NCI-H1105 treated with DMSO at 0.1 percent for 48 hours (cell line): ENCODE measurements around the gene CD74.
A peak's percentile ranks its signal among the peaks of the same experiment; 100 is the strongest.
"Not testable (repeated sequence)": the region's sequence is repeated elsewhere in the genome, so short reads cannot be mapped to it uniquely, and the experiment has no call there.

Experiments used
- DNase-seq: peaks from one replicate; lab custom pipeline; 2025; lab: John Stamatoyannopoulos, UW

Gene CD74

GRCh38 chr5:150412319-150413175 lies at the start of gene CD74:
Gene CD74, minus strand, starts transcription at chr5:150412910. Its CDS starts 161 bp downstream, at chr5:150412749.
- DNase-seq = no peak

- DNase-seq = peak; percentile 1
Measured at GRCh38 chr5:150461231-150461630, 48.5 kb upstream of the CD74 start.

DNA sequence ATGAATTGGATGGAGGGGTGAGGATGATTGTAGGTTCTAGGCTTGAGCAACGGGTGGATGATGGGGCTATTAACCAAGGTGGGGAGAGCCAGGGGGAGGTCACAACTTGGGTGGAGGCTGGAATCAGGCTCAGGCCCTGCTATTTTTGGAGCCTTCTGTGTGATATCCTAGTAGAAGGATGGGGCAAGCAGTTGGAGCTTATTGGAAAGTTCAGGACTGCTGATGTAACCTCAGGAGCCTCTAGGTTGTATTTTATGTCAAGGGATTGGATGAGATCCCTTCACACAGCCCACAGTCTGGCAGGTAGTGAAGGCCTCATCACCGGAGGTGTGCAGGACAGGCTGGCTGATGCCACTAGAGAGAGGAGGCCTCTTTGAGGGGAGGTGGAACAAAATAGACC lies 48.1 kb upstream of the CD74 start:
- no peak for DNase-seq

- DNase-seq = peak; percentile 15
Measured at GRCh38 chr5:150458802-150459557, 46.3 kb upstream of the CD74 start.

GRCh38 chr5:150457562-150458240 lies 45.0 kb upstream of the CD74 start:
- no peak for DNase-seq

DNA sequence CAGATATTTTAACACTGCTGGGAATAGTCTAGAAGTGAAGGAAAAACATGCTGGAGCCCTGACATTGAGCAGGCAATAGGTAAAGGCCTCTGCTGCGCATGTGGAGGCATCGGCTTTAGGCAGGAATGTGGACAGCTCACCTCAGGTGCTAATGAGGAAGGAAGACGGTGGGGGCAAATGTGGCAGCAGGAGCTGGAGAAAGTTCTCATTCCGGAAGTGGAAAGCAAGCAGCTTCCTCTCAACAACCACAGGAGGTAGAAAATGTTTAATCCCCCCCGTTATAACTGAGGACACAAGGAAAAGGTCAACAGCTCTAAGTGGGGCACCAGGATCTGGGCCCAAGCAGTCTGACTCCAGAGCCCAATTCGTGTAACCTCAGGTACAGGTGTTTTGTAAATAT lies 44.4 kb upstream of the CD74 start:
- no peak for DNase-seq

- no peak for DNase-seq
Measured at GRCh38 chr5:150454492-150455229, 42.0 kb upstream of the CD74 start.

DNA sequence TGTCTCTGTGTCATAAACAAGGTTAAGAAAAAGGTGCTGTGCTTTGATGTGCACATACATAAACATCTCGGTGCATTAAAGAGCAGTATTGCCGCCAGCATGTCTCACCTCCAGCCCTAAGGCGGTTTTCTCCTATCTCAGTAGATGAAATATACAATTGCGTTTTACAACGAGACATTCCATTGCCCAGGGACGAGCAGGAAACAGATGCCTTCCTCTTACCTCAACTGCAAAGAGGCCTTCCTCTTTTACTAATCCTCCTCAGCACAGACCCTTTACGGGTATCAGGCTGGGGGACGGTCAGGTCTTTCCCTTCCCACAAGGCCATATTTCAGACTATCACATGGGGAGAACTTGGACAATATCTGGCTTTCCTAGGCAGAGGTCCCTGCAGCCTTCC lies 41.3 kb upstream of the CD74 start:
- not testable (repeated sequence) for DNase-seq

GRCh38 chr5:150452914-150453313 lies 40.2 kb upstream of the CD74 start:
- no peak for DNase-seq

GRCh38 chr5:150451594-150451993 lies 38.9 kb upstream of the CD74 start:
- DNase-seq = no peak

- DNase-seq = peak; percentile 78
Measured at GRCh38 chr5:150449517-150450339, 37.0 kb upstream of the CD74 start, which contains the start of gene RPS14. Gene RPS14, minus strand, starts transcription at chr5:150449739. Its CDS starts 2,006 bp downstream, at chr5:150447733.

GRCh38 chr5:150448952-150449516 lies 36.3 kb upstream of the CD74 start:
- no peak for DNase-seq

- DNase-seq = no peak
Measured at GRCh38 chr5:150448334-150448733, 35.6 kb upstream of the CD74 start.

DNA sequence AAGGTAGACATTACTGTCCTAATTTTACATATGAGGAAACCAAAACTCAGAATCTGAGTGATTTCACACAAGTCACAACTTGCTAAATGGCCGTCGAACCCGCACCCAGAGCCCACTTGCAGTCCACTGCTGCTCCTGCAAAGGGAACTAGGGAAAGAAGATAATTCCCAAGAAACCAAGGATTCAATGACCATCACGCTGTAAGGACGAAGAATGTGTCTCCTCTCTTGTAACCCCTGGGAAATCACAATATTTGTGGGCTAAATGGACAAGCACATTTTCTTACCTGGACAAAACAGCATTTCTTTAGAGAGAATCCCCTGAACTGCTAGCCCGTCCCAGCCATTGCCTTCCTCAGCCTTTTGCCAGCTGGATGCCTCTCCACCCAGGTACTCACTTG lies 34.5 kb upstream of the CD74 start:
- DNase-seq = no peak

DNA sequence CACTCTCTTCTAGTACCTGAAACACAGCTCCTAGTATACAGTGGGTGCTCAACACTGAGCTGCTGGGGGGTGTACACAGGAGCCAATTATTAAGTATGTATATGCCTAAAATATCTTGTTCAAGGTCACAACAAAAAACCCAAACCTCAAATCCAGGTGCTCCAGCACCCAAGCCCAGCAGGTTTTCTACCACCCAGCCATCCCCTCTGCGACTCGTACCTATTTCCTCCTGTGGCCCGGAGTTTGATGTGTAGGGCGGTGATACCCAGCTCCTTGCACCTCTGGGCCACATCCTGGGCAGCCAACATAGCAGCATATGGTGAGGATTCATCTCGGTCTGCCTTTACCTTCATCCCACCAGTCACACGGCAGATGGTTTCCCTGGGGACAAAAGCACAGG lies 33.9 kb upstream of the CD74 start:
- DNase-seq = no peak

- DNase-seq = no peak
Measured at GRCh38 chr5:150446088-150446487, 33.4 kb upstream of the CD74 start.

DNA sequence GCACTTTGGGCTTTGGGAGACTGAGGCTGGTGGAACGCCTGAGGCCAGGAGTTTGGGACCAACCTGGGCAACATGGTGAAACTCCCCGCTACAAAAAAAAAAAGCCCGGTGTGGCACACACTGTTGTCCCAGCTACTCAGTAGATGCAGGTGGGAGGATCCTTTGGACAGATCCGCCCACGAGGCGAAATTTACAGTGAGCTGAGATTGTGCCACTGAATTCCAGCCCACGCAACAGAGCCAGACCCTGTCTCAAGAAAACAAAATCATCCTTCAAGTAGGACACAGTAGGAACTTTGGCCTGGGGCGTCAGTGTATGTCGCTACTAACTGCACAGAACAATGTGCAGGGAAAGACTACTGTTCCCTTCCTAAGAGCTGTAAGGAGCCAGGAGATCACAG lies 32.1 kb upstream of the CD74 start:
- no peak for DNase-seq

- no peak for DNase-seq
Measured at GRCh38 chr5:150443242-150444075, 30.7 kb upstream of the CD74 start.

DNA sequence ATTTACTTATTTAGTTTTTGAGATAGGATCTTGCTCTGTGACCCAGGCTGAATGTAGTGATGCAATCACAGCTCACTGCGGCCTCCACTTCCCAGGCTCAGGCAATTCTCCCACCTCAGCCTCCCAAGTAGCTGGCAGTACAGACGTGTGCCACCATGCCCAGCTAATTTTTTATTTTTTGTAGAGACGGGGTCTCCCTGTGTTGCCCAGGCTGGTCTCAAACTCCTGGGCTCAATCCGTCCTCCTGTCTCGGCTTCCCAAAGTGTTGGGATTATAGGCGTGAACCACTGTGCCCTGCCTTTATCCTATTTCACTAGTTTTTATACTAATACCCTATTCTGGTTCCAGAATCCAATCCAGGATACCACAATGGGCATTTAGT lies 30.0 kb upstream of the CD74 start:
- no peak for DNase-seq
